ENCODE results near the gene LPCAT2. TPM values are rescaled to one million over a fixed set of nuclear protein-coding genes. Genes with fewer than 3 reads are reported as not detected.

The LPCAT2 gene
- total RNA-seq, 1 experiment from 2014 or later, result 62.1 TPM

DNA sequence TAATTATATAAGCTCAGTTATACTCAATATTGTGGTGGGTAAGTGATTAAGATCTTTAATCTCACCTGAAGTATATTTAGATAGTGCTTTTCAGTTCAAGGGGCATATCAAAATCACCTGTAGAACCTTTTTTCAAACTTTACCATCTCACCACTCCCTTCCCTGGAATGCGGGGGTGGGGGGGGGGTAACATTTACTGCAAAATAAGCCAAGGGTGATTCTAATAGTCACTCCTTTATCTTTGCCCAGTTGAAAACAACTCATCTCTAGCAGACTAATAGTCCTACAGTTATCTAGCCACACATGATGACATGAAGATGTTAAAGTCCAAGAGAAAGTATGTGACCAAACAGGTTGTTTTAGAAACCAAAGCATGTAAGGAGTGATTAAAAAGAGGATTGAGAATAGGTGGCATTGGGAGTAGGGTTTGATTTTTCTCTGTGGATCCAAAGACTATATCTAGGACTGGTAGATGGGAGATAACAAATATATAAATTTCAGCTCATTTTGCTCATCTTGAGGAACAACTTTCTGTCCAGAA, 21.5 kb downstream of the LPCAT2 start:
- ChIA-PET POLR2A (no interaction called here), CTCF (no interaction called here)
- intact Hi-C loops (cut with micrococcal nuclease; ENCODE audit: unreplicated experiment), result no loop called here
- ATAC-seq (no peak), DNase-seq (ENCODE audit: low read depth, low spot score) (no peak)
- no TSS peak for BruUV-seq (replicated peaks)
- Histone ChIP-seq H3K9me3 (ENCODE audit: control insufficient read depth, insufficient read depth, low read depth, low read length) (no peaks in the 10 kb centered on the region), H3K27me3 (ENCODE audit: control insufficient read depth, insufficient read depth, low read length) (no peaks in the 10 kb centered on the region), H3K4me3 (ENCODE audit: low read depth in 2 of 2, low read length in 2 of 2) (no peak overlapping the region), H3K36me3 (ENCODE audit: control insufficient read depth, insufficient read depth, low read length) (peaks cover 30% of the 10 kb centered on the region), H3K27ac (ENCODE audit: low read length) (no peak overlapping the region), H3K4me1 (ENCODE audit: control insufficient read depth, insufficient read depth, low read length) (no peaks in the 10 kb centered on the region)
- in situ Hi-C loops (cut with HindIII; ENCODE audit: low pct_unique_long_range_greater_than_20kb, low sequenced_read_pairs), result no loop called here
- TF ChIP-seq POLR2AphosphoS5 (IDR thresholded peaks at IDR 0.05; ENCODE audit: low read depth, low read length) (no peak), CTCF (IDR thresholded peaks at IDR 0.05) (no peak), SIN3A (IDR thresholded peaks at IDR 0.05; ENCODE audit: borderline replicate concordance, insufficient read depth, low read depth, low read length) (no peak), TCF7L2 (IDR thresholded peaks at IDR 0.05; ENCODE audit: low read depth, low read length) (no peak)
- TF ChIP-seq, protein P1, sequence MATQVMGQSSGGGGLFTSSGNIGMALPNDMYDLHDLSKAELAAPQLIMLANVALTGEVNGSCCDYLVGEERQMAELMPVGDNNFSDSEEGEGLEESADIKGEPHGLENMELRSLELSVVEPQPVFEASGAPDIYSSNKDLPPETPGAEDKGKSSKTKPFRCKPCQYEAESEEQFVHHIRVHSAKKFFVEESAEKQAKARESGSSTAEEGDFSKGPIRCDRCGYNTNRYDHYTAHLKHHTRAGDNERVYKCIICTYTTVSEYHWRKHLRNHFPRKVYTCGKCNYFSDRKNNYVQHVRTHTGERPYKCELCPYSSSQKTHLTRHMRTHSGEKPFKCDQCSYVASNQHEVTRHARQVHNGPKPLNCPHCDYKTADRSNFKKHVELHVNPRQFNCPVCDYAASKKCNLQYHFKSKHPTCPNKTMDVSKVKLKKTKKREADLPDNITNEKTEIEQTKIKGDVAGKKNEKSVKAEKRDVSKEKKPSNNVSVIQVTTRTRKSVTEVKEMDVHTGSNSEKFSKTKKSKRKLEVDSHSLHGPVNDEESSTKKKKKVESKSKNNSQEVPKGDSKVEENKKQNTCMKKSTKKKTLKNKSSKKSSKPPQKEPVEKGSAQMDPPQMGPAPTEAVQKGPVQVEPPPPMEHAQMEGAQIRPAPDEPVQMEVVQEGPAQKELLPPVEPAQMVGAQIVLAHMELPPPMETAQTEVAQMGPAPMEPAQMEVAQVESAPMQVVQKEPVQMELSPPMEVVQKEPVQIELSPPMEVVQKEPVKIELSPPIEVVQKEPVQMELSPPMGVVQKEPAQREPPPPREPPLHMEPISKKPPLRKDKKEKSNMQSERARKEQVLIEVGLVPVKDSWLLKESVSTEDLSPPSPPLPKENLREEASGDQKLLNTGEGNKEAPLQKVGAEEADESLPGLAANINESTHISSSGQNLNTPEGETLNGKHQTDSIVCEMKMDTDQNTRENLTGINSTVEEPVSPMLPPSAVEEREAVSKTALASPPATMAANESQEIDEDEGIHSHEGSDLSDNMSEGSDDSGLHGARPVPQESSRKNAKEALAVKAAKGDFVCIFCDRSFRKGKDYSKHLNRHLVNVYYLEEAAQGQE (IDR thresholded peaks at IDR 0.05; ENCODE audit: insufficient read depth in 1 of 2, low read depth in 2 of 2, low read length in 1 of 2), result no peak

DNA sequence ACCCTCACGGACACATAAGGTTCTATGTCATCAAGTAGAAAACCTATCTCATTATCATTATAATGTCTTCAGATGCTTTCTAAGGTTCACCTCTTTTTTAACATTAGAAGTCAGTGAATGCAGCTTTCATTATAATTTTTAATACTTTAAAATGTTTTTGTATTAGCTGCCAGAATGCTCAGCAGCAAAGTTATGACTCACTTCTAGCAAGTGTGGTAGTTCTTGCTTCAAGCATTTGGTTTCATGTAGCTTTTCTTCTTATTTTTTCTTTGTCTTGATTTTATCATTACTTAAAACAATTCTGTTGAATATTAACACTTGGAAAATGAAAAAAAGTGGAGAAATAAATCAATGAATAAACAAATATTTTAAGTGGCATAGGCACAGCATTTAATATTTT, 23.4 kb downstream of the LPCAT2 start:
- H3K27ac ChIP-seq (ENCODE audit: low read length), result no peak overlapping the region
- no peaks in the 10 kb centered on the region for H3K9me3 ChIP-seq (ENCODE audit: control insufficient read depth, insufficient read depth, low read depth, low read length)
- intact Hi-C loops (cut with micrococcal nuclease; ENCODE audit: unreplicated experiment) (no loop called here), in situ Hi-C loops (cut with HindIII; ENCODE audit: low pct_unique_long_range_greater_than_20kb, low sequenced_read_pairs) (no loop called here)
- no peak overlapping the region for H3K4me3 ChIP-seq (ENCODE audit: low read depth in 2 of 2, low read length in 2 of 2)
- peaks cover 31% of the 10 kb centered on the region for H3K36me3 ChIP-seq (ENCODE audit: control insufficient read depth, insufficient read depth, low read length)
- BruUV-seq (replicated peaks), result no TSS peak
- no peaks in the 10 kb centered on the region for H3K4me1 ChIP-seq (ENCODE audit: control insufficient read depth, insufficient read depth, low read length)
- CTCF ChIA-PET, result interaction anchor here (0.6 to 0.7 kb wide), 2 partner anchors 67 to 1031 kb away, joined by 3 to 4 read pairs; no protein-coding TSS in a partner anchor
- no peak for ATAC-seq
- POLR2A ChIA-PET, result no interaction called here
- TF ChIP-seq, protein P1 (IDR thresholded peaks at IDR 0.05; ENCODE audit: insufficient read depth in 1 of 2, low read depth in 2 of 2, low read length in 1 of 2), result no peak
- TF ChIP-seq TCF7L2 (IDR thresholded peaks at IDR 0.05; ENCODE audit: low read depth, low read length) (no peak), SIN3A (IDR thresholded peaks at IDR 0.05; ENCODE audit: borderline replicate concordance, insufficient read depth, low read depth, low read length) (no peak), CTCF (IDR thresholded peaks at IDR 0.05) (no peak), POLR2AphosphoS5 (IDR thresholded peaks at IDR 0.05; ENCODE audit: low read depth, low read length) (no peak)
- no peaks in the 10 kb centered on the region for H3K27me3 ChIP-seq (ENCODE audit: control insufficient read depth, insufficient read depth, low read length)
- DNase-seq (ENCODE audit: low read depth, low spot score), result no peak

Data from Panc1 (cell line).